Measurements from ENCODE around the gene DGKH. TPM values are rescaled to one million over a fixed set of nuclear protein-coding genes. Genes with fewer than 3 reads are reported as not detected.

Gene DGKH
- total and polyA plus RNA-seq, 9 donors = 2.1 to 14.1 (median 9.3) TPM

DNA sequence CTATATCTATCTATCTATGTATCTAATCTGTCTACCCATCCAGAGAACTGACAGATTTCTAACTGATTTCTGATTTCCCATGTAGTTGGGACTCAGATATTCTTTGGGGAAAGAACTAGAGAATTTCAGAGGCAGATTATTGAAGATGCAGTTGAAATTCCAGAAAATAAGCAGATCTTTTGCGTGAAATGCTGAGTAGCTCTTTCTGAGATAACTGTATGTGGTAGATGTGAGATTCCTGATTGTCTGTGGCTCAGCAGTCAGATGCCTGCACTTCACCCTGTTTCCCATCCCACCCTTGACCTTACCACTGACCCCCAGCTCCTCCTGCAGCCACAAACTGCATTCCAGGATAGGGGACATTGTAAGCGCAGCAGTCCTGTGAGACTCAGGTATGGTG, 61.5 kb downstream of the DGKH start:
- no peak for DNase-seq
- no peaks in the 10 kb centered on the region for H3K27me3 ChIP-seq
- no peaks in the 10 kb centered on the region for H3K9me3 ChIP-seq
- no peak overlapping the region for H3K27ac ChIP-seq
- intact Hi-C loops (cut with DNase I) = loop anchor here (5.0 to 10.0 kb wide), 3 partner anchors 205 to 445 kb away; no protein-coding TSS in a partner anchor
- TF ChIP-seq POLR2A (IDR thresholded peaks at IDR 0.05) = no peak
- TF ChIP-seq EP300 (IDR thresholded peaks at IDR 0.05) = no peak
- TF ChIP-seq, protein P1, sequence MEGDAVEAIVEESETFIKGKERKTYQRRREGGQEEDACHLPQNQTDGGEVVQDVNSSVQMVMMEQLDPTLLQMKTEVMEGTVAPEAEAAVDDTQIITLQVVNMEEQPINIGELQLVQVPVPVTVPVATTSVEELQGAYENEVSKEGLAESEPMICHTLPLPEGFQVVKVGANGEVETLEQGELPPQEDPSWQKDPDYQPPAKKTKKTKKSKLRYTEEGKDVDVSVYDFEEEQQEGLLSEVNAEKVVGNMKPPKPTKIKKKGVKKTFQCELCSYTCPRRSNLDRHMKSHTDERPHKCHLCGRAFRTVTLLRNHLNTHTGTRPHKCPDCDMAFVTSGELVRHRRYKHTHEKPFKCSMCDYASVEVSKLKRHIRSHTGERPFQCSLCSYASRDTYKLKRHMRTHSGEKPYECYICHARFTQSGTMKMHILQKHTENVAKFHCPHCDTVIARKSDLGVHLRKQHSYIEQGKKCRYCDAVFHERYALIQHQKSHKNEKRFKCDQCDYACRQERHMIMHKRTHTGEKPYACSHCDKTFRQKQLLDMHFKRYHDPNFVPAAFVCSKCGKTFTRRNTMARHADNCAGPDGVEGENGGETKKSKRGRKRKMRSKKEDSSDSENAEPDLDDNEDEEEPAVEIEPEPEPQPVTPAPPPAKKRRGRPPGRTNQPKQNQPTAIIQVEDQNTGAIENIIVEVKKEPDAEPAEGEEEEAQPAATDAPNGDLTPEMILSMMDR (IDR thresholded peaks at IDR 0.05) = no peak
- no peak overlapping the region for H3K4me3 ChIP-seq
- H3K4me1 ChIP-seq (ENCODE audit: insufficient read depth) = no peaks in the 10 kb centered on the region
- no peaks in the 10 kb centered on the region for H3K36me3 ChIP-seq
- 96 to 99% (median 97%) methylated on average over 2 of the region's 2 CpGs for WGBS, 3 donors

DNA sequence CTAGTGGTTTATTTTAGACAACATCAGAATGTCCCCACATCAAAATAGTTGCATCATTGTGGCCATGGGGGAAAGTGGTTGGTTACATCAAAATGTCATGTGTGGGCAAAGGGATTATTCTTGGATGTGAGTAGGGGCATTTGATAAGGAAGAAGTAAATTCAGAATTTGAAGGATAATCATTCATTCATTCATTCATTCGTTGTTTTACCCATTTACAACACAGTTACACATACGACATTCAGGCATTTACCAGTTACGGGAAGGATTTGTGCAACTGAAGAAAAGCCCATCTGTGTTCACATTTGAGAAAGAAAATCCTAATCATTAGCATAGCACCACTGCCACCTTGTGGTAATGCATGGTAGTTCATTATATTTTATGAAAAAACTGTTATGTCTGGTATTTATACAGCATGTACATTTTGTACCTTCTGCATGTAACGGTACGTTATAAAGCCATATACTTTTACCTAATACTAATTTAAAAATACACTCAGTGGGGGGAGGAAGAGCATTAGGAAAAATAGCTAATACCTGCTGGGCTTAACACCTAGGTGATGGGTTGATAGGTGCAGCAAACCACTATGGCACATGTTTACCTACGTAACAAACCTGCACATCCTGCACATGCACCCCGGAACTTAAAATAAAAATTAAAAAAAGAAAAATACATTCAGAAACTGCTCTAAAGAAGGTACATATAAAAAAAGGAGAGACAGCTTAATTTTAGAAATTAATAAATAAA, 62.1 kb downstream of the DGKH start:
- intact Hi-C loops (cut with DNase I) = loop anchor here in 3 of 4 donors (5.0 to 10.0 kb wide), 3 partner anchors 206 to 446 kb away; no protein-coding TSS in a partner anchor
- no peak overlapping the region for H3K27ac ChIP-seq
- no peaks in the 10 kb centered on the region for H3K9me3 ChIP-seq
- TF ChIP-seq EP300 (IDR thresholded peaks at IDR 0.05) = no peak
- TF ChIP-seq, protein P1 (IDR thresholded peaks at IDR 0.05) = peak; percentile 68 to 86 (median 86)
- no peaks in the 10 kb centered on the region for H3K4me1 ChIP-seq (ENCODE audit: insufficient read depth)
- H3K4me3 ChIP-seq = no peak overlapping the region
- 14 to 19% (median 16%) methylated on average over 7 of the region's 7 CpGs for WGBS, 3 donors
- H3K36me3 ChIP-seq = no peaks in the 10 kb centered on the region
- DNase-seq = peak in 1 of 5 donors; percentile 22
- H3K27me3 ChIP-seq = no peaks in the 10 kb centered on the region

DNA sequence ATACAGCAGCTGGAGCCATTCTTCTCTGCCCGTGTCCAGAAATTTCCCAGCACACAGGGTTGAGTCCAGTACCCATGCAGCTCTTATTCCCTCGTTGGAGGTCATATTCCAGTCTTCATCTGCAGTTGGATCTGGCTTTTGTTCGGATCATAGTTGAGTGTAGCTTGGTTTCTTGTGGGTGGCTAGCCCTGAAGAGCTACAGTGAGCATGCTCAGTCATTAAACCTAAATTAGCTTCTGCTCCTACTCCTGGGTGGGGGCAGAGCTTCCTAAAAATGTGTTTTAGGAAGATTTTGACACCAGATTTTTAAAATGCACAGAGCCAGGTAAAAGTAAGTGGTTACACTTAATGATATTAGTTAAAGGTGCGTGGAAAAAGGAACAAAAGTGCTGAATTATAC, 64.4 kb downstream of the DGKH start:
- Histone ChIP-seq H3K4me1 (ENCODE audit: insufficient read depth) (peaks cover 2% of the 10 kb centered on the region), H3K9me3 (no peaks in the 10 kb centered on the region), H3K4me3 (no peak overlapping the region), H3K27ac (no peak overlapping the region), H3K36me3 (no peaks in the 10 kb centered on the region), H3K27me3 (no peaks in the 10 kb centered on the region)
- no peak for DNase-seq
- no peak for TF ChIP-seq POLR2A (IDR thresholded peaks at IDR 0.05)
- intact Hi-C loops (cut with DNase I) = loop anchor here in 3 of 4 donors (5.0 to 10.0 kb wide), 3 partner anchors 208 to 448 kb away; no protein-coding TSS in a partner anchor
- WGBS, 3 donors = 60 to 69% (median 64%) methylated on average over 4 of the region's 4 CpGs

DNA sequence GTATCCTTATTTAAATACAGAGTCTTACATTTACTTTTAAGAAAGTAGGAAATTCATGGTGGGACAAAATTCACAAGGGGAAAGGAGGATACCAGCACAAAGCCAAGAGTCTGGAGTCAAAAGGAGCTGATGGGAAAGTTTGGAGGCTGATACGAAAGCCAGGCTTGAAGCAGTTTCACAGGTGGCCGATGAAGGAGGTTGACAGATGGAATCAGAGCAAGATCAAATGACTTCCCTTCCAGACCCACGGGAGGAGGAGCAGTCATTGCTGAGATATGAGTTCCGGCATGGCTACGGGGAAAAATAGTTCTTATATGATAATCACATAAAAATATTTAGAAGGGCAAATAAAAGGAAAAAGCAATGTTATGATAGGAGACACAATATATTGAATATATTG, 65.0 kb downstream of the DGKH start:
- Histone ChIP-seq H3K27me3 (no peaks in the 10 kb centered on the region), H3K4me1 (ENCODE audit: insufficient read depth) (peaks cover 2% of the 10 kb centered on the region), H3K36me3 (no peaks in the 10 kb centered on the region), H3K27ac (no peak overlapping the region), H3K9me3 (no peaks in the 10 kb centered on the region), H3K4me3 (no peak overlapping the region)
- 79 to 81% (median 80%) methylated on average over 5 of the region's 5 CpGs for WGBS, 3 donors
- intact Hi-C loops (cut with DNase I) = loop anchor here in 3 of 4 donors (5.0 to 10.0 kb wide), 3 partner anchors 209 to 449 kb away; no protein-coding TSS in a partner anchor
- TF ChIP-seq, protein P1 (IDR thresholded peaks at IDR 0.05) = no peak
- TF ChIP-seq EP300 (IDR thresholded peaks at IDR 0.05) (no peak), POLR2A (IDR thresholded peaks at IDR 0.05) (no peak)
- no peak for DNase-seq

DNA sequence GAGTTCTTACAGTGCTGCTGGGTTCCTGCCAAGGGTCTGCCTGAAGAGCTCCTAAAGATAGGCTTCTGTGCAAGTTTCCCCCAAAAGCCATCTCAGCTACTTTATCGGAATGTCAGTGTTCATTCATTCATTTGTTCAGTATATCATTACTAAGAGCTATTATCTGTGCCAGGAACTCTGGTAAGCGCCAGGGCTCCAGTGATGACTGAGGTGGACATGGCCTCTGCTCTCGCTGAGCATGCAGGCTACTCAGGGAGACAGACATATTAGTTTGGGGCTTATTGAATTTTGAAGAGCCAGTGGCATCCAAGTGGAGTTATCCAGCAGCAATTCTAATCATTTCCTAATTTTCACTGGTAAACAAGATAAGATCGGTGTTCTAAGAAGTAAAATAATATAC, 65.8 kb downstream of the DGKH start:
- H3K4me3 ChIP-seq = no peak overlapping the region
- peaks cover 2% of the 10 kb centered on the region for H3K4me1 ChIP-seq (ENCODE audit: insufficient read depth)
- DNase-seq = no peak
- H3K9me3 ChIP-seq = no peaks in the 10 kb centered on the region
- intact Hi-C loops (cut with DNase I) = loop anchor here in 3 of 4 donors (5.0 to 10.0 kb wide), 3 partner anchors 209 to 449 kb away; no protein-coding TSS in a partner anchor
- no peak overlapping the region for H3K27ac ChIP-seq
- TF ChIP-seq, protein P1 (IDR thresholded peaks at IDR 0.05) = no peak
- WGBS, 3 donors = 66 to 80% (median 77%) methylated on average over 4 of the region's 4 CpGs
- H3K36me3 ChIP-seq = no peaks in the 10 kb centered on the region
- no peaks in the 10 kb centered on the region for H3K27me3 ChIP-seq

Measured in ovary (tissue), 9 donors.